ENCODE data around the gene CYP19A1.

The CYP19A1 gene

DNA sequence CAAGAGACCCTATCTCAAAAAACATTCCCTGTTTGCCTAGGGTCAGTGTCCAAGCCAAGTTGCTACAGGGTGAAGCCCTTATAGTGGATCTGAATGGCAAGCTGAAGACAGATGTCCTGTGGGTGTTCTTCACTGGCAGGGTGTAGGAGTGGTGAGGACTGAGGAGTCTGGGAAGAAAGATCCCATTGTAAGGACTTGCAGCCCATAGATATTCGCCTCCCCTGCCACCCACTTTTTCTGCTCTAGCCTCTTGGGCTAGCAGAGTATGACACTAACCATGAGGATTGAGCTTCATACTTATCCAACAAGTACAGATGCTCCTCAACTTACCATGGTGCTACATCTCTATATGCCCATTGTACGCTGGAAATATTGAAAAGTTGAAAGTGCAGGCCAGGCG is 13.2 kb downstream of the CYP19A1 start:
- Mint-ChIP-seq H3K4me3 (no peak overlapping the region), H3K9me3 (no peaks in the 10 kb centered on the region), H3K36me3 (no peaks in the 10 kb centered on the region), H3K4me1 (no peaks in the 10 kb centered on the region), H3K27me3 (peaks cover 4% of the 10 kb centered on the region), H3K27ac (no peak overlapping the region)
- CTCF ChIA-PET = interaction anchor here (0.6 kb wide), 1 partner anchor 243 kb away, joined by 3 read pairs; no protein-coding TSS in a partner anchor
- no peak for DNase-seq

DNA sequence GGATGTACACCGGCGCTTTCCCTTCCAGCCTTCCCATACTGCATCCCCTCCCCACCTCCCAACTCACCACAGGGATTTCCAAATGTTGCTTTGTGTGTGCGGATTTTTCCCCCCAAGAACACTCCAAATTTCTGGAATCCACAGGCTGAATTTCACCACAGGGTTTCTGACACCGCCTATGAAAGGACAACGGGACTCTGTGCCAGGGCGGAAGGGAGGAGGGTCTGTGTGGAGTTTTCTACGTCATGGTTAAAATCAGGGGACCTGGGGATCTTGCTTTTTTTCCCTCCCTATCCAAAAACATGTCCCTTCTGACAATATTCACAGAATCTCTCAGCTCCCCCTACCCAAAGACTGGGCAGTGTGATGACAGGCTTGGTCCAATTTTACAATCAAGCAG is 14.6 kb downstream of the CYP19A1 start:
- CTCF ChIA-PET = no interaction called here
- no peak overlapping the region for H3K27ac Mint-ChIP-seq

DNA sequence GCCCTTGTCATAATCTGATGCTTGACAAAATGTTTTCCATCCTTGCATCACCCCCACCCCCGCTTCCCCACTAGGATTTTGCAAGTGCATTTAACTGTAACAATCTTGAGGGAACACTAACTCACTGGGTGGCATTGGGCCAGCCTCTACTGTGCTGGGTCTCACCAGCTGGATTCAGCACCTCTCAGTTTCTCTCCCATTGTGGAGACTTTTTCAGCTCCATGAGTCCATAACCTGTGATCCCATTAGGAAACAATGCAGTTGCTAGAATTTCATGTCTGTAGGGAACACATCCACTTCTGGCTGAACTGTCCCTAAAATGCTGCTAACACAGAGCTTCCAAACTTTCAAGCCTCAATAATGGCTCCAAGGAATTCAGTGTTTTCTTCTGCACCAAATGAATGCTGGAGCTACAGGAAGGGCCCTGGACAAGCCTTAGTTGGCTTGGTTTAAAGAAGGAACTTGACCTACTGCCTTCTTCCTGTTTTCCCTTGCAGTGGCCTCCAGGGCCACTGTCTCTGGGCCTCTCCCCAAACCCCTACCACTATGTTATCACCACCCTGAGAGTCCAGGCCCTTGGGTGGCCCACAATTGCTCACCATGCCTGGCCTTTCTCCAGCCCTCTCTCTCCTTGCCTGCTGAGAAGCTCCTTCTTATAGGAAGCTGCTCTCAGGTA is 15.6 kb downstream of the CYP19A1 start:
- no peak overlapping the region for H3K27ac Mint-ChIP-seq
- H3K27me3 Mint-ChIP-seq = peaks cover 4% of the 10 kb centered on the region
- CTCF ChIA-PET = no interaction called here
- no peaks in the 10 kb centered on the region for H3K9me3 Mint-ChIP-seq
- no peak for DNase-seq
- H3K36me3 Mint-ChIP-seq = no peaks in the 10 kb centered on the region
- no peak overlapping the region for H3K4me3 Mint-ChIP-seq
- no peaks in the 10 kb centered on the region for H3K4me1 Mint-ChIP-seq

More for the DNA sequence above, 14.6 kb downstream of the CYP19A1 start:
- no peak overlapping the region for H3K4me3 Mint-ChIP-seq
- H3K9me3 Mint-ChIP-seq = no peaks in the 10 kb centered on the region
- H3K4me1 Mint-ChIP-seq = no peaks in the 10 kb centered on the region
- no peak for DNase-seq
- H3K36me3 Mint-ChIP-seq = no peaks in the 10 kb centered on the region
- H3K27me3 Mint-ChIP-seq = peaks cover 4% of the 10 kb centered on the region

DNA sequence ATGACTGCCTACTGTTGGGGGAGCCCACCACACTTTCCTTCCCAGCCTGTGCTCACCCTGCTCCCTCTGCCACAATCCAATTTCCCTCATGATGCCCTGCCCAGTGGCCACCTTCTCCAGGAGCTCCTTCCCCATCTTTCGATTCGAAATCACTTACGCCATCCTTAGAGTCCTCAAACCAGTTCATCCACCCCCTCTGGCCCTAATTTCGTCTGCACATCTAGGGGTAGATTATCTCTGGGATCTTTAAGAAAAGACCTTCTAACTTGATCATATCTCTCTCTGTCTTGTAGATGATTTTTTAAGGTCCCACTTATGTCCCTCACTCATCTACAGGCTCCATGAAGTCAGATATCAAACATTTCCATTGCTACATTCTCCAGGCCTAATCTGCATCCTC is 17.1 kb downstream of the CYP19A1 start:
- Mint-ChIP-seq H3K36me3 (no peaks in the 10 kb centered on the region), H3K27me3 (no peaks in the 10 kb centered on the region), H3K9me3 (no peaks in the 10 kb centered on the region), H3K4me3 (no peak overlapping the region), H3K4me1 (no peaks in the 10 kb centered on the region), H3K27ac (no peak overlapping the region)
- DNase-seq = no peak
- CTCF ChIA-PET = no interaction called here

DNA sequence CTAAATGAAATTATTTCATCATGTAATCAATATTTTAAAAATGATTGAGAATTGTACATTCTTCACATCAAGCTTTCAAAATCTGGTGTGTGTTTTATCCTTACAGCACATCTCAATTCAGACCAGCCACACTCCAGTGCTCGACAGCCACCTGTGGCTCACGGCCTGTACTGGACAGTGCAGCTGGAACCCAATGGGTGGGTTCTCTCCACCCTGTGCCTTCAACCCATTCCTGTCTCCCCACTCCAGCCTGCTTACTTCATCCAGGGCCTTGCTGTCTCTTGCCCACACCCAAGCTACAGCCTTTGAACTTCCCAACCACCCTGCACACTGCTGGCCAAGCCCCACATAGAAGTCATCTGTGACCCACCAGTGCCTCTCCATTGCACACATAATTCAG is 17.6 kb downstream of the CYP19A1 start:
- Mint-ChIP-seq H3K9me3 (no peaks in the 10 kb centered on the region), H3K36me3 (no peaks in the 10 kb centered on the region), H3K27me3 (no peaks in the 10 kb centered on the region), H3K4me3 (no peak overlapping the region), H3K27ac (no peak overlapping the region), H3K4me1 (no peaks in the 10 kb centered on the region)
- CTCF ChIA-PET = no interaction called here
- no peak for DNase-seq

DNA sequence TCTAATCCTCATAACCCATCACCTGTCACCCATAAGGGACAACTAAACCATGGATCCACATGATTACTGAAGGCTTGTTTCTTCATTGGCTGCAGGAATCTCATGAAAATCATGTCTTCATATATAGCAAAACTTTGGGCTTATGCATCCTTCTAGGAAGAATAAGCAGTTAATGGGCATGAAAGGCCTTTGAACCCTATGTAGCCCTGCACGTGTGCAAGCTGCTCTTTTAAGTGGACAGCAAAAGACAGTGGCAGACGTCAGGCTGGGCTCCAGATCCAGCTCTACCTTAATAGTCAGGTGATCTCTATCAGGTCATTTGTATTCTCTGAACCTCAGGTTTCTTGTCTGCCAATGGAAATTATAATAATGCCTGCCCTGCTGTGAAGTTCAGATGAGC is 18.9 kb downstream of the CYP19A1 start:
- H3K27me3 Mint-ChIP-seq = no peaks in the 10 kb centered on the region
- no peaks in the 10 kb centered on the region for H3K4me1 Mint-ChIP-seq
- no peak for DNase-seq
- H3K9me3 Mint-ChIP-seq = no peaks in the 10 kb centered on the region
- CTCF ChIA-PET = no interaction called here
- no peaks in the 10 kb centered on the region for H3K36me3 Mint-ChIP-seq
- no peak overlapping the region for H3K4me3 Mint-ChIP-seq
- H3K27ac Mint-ChIP-seq = no peak overlapping the region

DNA sequence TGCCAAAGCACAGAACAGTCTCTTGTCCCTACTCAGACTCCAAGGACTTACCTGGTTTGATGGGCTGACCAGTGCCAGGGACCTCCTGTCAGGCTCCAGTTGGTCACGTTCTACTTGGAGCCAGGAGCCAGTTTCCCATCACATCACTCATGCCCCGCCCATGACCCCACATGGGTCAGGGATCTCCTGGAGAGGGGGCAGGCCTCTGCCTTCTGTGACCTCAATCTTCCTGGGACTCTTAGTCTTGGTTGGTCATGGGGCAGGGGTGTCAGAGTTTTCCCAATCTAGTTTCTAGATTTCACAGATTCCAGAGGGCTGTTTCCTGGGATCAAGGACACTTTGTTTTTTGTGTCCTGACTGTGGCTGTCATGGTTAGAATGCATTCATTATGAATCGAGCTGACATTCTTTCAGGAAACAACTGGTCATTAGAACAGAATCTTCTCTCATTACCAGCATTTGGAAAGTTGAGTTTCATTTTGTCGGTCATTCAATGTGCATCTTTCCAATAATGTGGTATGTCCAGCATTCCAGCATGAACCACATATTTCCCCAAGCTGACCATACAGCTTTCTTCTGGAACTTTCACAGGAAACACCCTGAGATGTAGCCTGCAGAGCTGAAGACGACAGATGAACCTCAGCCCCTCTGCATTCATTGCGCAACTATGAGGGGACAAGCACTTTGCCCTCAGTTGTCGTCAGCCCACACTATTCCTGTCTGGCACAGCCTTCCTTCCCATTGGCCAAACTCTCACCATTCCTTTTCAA is 19.8 kb downstream of the CYP19A1 start:
- CTCF ChIA-PET = interaction anchor here (0.7 kb wide), 1 partner anchor 312 kb away, joined by 3 read pairs; no protein-coding TSS in a partner anchor
- Mint-ChIP-seq H3K4me3 (no peak overlapping the region), H3K36me3 (no peaks in the 10 kb centered on the region), H3K9me3 (no peaks in the 10 kb centered on the region), H3K27me3 (no peaks in the 10 kb centered on the region), H3K27ac (no peak overlapping the region), H3K4me1 (no peaks in the 10 kb centered on the region)
- DNase-seq = no peak

DNA sequence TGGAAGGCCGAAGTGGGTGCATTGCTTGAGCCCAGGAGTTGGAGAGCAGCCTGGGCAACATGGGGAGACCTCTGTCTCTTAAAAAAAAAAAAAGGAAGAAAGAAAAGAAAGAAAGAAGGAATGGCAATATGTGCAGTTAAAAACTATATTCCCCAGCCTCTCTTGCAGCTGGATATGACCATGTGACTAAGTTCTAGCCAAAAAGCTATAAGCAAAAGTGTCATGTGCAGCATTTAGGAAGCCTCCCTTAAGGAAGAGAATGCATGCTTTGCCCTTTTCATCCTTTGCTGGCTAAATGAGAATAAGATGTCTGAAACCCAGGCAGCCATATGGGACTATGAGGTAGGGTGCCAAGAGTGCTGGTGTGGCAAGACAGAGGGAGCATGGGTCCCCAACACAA is 21.8 kb downstream of the CYP19A1 start:
- Mint-ChIP-seq H3K36me3 (no peaks in the 10 kb centered on the region), H3K27me3 (peaks cover 3% of the 10 kb centered on the region), H3K9me3 (no peaks in the 10 kb centered on the region), H3K4me1 (no peaks in the 10 kb centered on the region), H3K4me3 (no peak overlapping the region), H3K27ac (no peak overlapping the region)
- CTCF ChIA-PET = no interaction called here
- DNase-seq = no peak

DNA sequence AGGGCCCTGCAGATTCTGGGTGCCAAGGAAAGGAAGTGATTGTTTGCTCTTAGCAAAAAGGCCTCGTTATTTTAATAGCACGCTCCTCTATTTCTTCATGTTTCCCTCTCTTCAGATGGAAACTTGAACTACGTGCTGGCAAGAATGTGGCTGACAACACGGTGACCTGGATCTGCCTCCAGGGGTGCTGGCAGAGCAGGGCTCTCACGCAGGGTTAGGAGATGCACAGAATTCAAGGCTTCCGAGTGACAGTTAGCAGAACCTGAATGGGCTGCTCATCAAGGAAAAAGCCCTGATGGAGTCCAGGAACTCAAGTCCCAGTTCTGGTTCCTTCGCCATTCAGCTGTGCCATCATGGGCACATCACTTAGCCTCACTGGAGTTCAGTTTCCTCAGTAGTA is 22.7 kb downstream of the CYP19A1 start:
- DNase-seq = no peak
- CTCF ChIA-PET = no interaction called here
- H3K9me3 Mint-ChIP-seq = no peaks in the 10 kb centered on the region

DNA sequence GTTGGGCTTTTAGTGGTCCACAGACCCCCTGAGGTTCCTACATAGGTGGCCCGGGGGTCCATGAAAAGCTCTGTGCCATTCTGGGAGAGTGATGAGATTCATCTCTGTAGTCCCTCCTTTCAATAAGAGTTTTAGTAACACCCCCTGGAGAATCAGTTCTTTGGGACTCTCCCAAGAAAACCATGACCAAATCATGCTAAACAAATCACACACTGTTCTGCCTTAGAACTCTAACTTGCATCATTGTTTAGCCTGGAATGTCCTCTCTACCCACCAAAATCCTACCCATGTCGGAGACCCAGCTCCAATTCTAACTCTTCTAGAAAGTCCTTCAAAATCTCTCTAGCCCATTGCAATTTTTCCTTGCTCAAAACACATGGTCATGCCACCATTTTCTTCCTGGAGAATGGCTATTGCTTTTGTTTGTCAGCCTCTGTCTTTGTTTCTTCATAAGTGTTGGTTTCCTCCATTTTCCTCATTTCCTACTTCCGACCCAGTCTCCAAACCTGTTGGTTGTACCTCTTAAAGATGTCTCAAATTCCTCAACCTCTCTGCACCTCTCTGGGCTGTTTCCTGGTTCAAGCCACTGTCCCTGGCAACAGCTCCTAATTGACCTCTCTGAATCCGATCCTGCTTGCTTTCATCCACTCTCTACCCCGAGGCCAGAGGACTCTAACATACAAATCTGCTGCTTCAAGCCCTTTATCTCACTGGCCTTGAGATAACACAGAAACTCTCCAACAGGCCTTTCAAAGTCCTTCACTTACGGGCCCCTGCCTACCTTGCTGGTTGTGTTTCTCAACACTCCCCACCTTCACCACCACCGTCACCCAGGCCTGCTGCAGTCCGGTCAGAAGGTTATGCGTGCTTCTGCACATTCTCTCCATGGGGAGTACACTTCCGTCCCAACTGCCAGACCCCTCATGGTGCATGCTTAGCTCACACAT is 23.7 kb downstream of the CYP19A1 start:
- Mint-ChIP-seq H3K4me3 (no peak overlapping the region), H3K27me3 (peaks cover 7% of the 10 kb centered on the region), H3K36me3 (no peaks in the 10 kb centered on the region), H3K27ac (no peak overlapping the region), H3K4me1 (no peaks in the 10 kb centered on the region), H3K9me3 (no peaks in the 10 kb centered on the region)
- CTCF ChIA-PET = no interaction called here
- DNase-seq = no peak

More for the DNA sequence above, 22.7 kb downstream of the CYP19A1 start:
- no peaks in the 10 kb centered on the region for H3K36me3 Mint-ChIP-seq
- no peaks in the 10 kb centered on the region for H3K4me1 Mint-ChIP-seq
- no peak overlapping the region for H3K4me3 Mint-ChIP-seq
- H3K27me3 Mint-ChIP-seq = peaks cover 3% of the 10 kb centered on the region
- H3K27ac Mint-ChIP-seq = no peak overlapping the region

DNA sequence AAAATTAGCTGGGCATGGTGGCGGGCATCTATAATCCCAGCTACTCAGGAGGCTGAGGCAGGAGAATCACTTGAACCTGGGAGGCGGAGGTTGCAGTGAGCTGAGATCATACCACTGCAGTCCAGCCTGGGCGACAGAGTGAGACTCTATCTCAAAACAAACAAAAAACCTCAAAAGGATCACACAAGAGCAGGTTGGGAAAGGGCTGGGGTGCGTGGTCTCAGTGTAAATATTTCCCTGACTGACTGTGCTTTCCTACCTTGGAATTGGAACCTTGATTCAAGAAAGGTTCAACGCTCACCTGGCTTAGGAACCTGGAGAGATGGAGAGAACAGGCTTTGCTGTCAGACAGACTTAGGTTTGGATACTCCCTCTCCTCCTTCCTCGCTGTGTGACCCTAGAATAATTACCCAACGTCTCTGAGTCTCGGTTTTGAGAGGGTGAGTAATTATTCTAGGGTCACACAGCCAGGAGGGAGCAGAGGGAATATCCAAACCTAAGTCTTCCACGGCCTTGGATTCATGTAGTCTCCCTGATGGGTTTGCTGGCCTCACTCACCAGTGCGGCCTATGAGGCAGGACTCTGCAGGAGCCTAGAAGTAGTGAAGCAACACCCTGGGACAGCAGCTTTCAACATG is 24.6 kb downstream of the CYP19A1 start:
- peaks cover 7% of the 10 kb centered on the region for H3K27me3 Mint-ChIP-seq
- CTCF ChIA-PET = no interaction called here
- no peaks in the 10 kb centered on the region for H3K9me3 Mint-ChIP-seq
- no peak overlapping the region for H3K27ac Mint-ChIP-seq
- H3K4me3 Mint-ChIP-seq = no peak overlapping the region
- no peaks in the 10 kb centered on the region for H3K36me3 Mint-ChIP-seq
- DNase-seq = no peak
- H3K4me1 Mint-ChIP-seq = no peaks in the 10 kb centered on the region

DNA sequence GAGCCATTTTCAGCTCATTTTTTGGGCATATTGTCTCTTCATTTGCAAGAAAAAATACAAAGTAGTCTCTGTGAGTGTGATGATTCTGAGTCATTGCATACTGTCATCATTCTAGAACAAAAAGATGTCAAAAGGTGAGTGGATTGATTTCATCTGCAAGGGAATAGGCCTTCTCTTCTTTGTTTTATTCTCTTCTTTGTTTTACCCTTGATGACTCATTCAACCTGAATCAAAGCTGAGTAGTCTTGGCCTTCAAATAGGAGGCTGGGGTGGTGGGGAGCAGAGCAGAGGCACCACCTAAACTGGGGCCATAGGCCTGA is 25.4 kb downstream of the CYP19A1 start:
- DNase-seq = no peak

DNA sequence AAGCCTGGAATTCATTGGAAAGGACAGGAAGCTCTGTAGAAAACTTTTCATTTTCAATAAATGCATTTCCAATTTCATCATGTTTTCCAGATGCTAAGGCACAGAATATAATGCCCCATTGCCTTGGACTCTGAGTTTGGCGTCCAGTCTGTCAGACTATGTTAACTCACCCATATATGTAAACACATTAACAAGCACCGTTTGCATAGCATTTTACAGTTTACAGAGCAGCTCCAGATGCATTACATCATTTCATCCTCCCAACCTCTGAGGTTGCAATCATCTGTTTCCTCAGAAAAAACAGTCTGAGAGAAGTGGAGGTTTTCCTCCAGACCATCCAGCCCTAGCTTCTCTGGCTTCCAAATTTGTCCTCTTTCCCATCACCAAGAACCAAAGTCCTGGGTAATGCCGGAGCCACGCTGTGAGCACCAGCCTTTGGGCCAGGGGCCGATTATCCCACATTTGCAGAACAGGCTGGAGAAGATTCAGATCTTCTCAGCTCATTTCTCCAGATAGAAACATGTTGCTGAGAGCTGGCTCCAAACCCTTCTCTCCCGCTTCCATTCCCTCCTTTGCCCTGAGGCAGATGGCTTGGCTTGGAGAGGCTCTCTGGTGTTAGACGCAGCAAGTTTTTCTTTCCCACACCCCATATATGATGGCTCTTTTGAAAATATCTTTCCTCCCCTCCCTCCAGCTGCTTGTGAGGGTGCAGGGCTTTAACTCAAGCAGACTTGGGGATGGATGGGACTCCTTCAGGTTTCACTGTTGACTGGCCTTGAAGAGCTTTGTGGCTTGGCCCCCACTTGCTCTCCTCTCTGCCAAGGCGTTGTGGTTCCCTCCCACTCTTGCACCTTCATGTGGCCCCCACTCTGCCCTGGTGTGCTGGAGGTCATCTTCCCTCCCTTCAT is 26.0 kb downstream of the CYP19A1 start:
- peaks cover 7% of the 10 kb centered on the region for H3K27me3 Mint-ChIP-seq
- H3K36me3 Mint-ChIP-seq = no peaks in the 10 kb centered on the region
- no peak overlapping the region for H3K27ac Mint-ChIP-seq
- H3K4me1 Mint-ChIP-seq = no peaks in the 10 kb centered on the region
- no peaks in the 10 kb centered on the region for H3K9me3 Mint-ChIP-seq
- H3K4me3 Mint-ChIP-seq = no peak overlapping the region
- CTCF ChIA-PET = interaction anchor here (1.4 to 1.5 kb wide), 2 partner anchors 119 to 149 kb away, joined by 3 to 6 read pairs; no protein-coding TSS in a partner anchor
- DNase-seq = no peak

More for the DNA sequence above, 25.4 kb downstream of the CYP19A1 start:
- peaks cover 7% of the 10 kb centered on the region for H3K27me3 Mint-ChIP-seq
- H3K36me3 Mint-ChIP-seq = no peaks in the 10 kb centered on the region
- no peaks in the 10 kb centered on the region for H3K4me1 Mint-ChIP-seq
- H3K9me3 Mint-ChIP-seq = no peaks in the 10 kb centered on the region
- CTCF ChIA-PET = interaction anchor here (1.4 to 1.5 kb wide), 2 partner anchors 120 to 149 kb away, joined by 3 to 6 read pairs; no protein-coding TSS in a partner anchor
- H3K27ac Mint-ChIP-seq = no peak overlapping the region
- H3K4me3 Mint-ChIP-seq = no peak overlapping the region
